ENCODE data around the gene CACNB4.
"Not testable (repeated sequence)": the region's sequence is repeated elsewhere in the genome, so short reads cannot be mapped to it uniquely, and the experiment has no call there.

Gene CACNB4

DNA sequence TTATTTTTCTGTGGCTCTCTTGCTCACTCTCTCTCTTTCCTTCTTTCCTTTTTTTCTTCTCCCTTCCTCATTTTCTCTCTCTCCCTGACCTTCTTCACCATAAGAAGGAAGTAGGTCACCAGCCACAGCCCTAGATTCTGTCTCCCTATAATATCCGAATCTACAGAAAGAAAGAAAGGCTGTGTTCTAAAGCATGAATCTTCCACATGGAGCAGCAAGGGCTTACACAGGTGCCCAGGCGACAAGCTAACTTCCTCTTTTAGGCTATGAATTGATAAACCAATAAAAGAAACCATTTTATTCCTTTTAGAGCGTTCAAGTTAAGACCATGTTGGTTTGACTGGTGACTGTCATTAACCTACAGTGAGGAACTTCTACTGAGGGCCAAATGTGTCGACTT, 49.3 kb downstream of the CACNB4 start:
- DNase-seq: no peak

DNA sequence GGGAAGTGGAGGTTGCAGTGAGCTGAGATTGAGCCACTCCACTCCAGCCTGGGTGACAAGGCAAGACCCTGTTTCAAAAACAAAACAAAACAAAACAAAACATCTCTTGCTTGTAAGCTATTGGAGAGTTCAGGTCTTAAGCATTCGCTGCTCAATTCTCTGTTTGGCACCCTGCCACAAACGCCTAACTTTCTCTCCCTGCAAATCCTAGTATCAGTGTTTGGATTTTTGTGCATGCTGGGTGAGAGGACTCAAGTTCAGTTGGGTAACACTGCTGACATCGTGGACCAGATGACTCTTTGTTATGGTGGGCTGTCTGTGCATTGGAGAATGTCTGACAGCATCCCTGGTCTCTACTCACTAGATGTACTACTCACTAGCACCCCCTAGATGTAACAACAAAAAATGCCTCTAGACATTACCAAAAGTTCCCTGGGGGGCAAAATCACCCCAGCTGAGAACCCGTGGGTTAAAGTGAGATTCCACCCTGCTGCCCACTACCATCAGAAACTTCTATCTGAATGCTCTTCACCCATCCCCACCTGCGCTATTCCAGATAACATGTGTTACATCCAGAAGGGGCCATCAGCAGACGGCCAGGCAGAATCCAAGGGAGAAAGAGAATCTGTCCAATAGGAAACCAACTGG, 50.9 kb downstream of the CACNB4 start:
- DNase-seq: no peak

DNA sequence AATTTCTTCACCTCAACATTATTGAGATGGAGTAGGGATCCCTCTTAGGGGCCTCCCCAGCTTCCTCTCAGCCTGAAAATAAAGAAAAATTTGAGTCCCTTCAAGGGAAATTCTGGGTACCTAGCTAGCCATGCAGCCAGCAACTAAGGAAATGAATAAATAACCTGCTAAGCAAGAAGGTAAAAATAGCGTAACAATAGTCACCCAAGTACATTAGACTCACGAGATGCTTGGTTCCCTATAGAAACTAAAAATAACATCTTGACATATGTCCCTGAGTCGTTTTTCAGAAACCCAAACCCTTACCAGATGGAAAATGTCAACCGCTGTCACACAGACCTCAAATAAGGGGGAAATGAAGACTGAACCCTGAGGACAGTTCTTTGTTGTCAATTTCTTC, 51.9 kb downstream of the CACNB4 start:
- no peak for DNase-seq

DNA sequence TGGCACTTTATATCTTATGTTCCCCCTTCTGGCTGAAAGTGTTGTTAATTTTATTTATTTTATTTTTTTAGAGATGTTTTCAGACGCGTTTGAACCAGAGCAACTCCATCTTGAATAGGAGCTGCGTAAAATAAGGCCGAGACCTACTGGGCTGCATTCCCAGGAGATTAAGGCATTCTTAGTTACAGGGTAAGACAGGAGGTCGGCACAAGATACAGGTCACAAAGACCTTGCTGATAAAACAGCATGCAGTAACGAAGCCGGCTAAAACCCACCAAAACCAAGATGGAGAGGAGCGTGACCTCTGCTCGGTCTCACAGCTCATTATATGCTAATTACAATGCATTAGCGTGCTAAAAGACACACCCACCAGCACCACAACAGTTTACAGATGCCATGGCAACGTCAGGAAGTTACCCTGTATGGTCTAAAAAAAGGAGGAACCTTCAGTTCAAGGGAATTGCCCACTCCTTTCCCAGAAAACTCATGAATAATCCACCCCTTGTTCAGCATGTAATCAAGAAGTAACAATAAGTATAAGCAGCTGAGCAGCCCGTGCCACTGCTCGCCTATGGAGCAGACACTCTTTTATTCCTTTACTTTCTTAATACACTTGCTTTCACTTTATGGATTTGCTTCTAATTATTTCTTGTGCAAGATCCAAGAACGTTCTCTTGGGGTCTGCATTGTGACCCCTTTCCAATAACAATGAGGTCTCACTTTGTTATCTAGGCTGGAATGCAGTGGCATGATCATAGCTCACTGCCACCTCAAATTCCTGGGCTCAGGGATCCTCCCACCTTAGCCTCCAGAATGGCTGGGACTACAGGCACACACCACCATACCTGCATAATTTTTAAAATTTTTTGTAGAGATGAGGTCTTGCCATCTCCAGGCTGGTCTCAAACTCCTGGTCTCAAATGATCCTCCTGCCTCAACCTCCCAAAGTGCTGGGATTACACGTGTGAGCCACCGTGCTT, 55.9 kb downstream of the CACNB4 start:
- no peak for DNase-seq

DNA sequence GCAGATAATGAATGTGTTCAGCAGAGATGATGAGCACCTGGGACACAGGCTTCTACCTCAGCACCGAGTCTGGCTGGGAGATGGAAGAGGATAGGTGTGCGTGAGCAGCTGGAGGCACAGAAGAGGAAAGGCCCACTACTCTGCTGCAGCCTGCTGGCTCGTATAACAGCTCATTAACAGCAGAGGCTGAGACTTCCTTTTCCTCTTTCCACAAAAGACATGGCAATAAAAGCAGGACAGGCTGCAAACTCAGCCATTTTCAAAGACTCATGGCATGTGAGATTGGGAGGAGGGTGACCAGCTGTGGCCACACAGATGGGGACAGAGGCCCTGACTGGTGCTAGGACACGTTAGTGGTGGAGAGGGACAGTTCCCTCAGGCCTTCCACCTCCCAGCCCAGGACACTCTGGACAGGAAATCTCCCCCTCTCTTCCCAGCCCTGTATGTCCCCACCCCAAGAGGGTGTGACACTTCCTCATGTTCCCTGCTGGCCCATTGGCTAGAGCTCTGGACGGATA, 60.3 kb downstream of the CACNB4 start:
- DNase-seq: no peak

DNA sequence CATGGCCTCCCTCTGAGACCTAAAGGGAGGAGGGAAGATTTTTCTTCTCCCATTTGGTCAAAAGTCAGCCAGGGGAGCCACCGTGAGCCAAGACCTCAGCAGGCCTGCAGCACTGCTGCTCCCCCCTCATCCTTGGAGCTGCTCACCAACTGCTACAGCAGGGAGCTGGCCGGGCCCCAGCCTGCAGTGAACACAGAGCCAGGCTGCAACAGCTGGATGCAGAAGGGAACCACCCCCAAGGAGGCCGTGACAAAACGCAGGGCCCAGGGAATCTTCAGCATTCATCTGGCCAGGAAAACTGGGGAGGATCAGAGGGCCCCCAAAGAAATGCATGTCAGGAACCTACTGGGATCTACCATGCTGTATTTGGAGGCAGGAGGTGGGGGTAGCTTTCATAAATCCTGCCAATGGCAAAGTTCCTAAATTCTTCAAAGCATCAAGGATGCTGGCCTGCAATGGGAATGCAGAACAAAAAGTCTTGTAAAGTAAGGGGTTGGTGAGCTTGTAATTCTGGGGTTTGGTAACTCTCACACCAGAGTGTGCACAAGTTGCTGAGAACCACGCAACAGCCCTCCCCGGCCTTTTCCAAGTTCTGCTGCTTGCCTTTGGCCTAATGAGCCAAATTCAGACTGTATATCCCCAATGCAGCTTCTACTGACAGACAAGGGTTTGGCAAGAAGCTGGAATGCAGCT, 61.0 kb downstream of the CACNB4 start:
- DNase-seq: no peak

DNA sequence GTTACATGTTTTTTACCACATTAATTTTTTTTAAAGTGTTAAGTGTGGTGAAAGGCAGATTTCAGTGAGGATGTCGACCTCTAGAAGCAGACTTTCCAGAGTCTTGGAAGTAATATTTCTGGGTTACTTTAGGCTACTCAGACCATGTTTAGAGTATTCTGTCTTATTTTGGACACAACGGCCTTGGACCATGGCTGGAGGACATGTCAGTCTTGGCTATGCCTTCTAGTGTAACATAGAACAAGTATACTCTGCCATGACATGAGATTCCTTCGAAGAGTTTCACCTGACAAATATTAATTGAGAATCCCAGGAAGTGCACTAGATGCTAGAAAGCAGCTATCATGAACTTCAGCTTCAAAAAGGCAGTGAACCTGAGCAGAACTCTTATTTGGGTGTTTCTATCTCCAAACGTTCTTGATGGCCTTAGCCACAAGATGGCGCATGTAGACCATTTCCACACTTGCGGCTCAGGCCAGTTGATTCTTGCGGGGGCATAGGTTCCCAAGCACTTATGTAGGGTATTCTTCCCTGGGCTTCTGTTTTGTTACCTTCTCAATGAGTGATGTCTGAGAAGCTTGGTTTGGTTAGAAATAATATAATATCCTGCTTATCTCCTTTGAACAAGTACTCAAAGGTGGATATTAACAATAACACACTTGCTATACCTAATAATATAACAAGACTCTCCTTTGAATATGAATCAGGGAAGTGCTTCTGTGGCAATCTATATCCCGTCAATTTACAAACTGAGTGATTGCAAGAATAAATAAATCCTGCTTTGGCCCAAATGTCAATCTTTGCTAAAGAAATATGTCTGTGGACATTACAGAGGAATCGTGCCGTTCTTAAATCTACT, 62.0 kb downstream of the CACNB4 start:
- peak; percentile 64 for DNase-seq

DNA sequence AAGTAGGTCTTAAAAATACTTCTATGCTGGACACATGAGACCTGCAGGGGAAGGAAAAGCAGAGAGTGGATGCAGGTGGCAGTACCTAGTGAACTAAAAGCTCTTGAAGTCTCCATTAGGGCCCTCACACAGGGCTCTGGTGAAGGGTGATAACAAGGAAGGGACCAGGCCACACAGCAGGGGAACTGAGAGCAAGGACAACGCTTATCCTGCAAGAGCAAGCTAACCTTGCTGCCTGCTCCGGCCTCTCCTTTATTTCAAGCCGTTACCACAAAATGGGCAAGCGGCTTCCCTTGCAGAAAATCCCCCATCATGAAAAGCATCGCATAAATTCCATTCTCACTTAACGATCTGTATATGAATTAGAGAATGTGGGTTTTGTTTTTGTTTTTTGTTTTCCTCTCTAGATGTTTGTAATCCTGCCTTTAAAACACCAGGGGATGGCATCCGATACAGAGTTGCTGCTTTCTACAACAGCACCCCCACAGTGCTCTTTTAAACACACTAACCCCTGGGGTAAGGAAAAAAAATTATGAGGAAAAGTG, 64.5 kb downstream of the CACNB4 start:
- DNase-seq: no peak

DNA sequence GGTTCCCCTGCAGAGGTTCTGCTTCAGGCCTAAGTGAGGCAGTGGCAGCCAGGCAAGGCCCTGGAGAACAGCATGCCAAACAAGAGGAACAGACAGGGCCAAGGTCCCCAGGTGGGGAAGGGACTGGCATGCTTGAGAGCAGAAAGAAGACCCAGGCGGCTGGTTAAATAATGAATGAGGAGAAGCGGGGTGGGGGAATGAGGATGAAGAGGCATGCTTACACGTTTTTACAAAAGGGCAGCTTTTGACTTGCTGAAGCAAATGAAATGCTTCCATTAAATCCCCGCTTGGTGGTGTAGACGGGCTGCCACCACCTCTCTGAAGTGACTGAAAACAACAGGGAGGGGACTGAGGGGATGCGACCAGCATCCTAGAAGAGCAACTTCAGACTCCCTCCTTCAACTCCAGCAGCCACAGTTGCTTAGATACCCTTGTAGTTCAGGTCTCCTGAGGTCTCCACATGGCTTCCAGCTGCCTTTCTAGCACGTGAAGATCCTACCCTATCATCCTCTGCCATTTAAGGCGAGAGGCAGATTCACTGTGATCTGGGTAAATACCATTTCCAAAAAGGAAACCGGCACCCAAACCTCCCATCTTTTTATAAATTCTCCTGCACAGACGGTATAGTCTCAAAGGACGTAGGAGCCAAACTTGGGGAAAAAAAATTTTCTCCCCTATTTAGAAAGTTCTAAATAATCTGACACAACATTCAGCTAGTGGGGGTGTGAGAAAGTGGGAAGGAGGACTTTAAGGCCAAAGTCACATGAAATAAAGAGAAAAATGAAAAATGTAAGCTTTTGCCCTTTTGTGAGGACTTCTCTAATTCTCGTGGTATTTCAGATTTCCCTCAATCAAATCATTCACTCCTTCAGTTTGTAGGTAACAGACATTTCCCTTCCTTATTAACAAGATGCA, 65.6 kb downstream of the CACNB4 start:
- no peak for DNase-seq

DNA sequence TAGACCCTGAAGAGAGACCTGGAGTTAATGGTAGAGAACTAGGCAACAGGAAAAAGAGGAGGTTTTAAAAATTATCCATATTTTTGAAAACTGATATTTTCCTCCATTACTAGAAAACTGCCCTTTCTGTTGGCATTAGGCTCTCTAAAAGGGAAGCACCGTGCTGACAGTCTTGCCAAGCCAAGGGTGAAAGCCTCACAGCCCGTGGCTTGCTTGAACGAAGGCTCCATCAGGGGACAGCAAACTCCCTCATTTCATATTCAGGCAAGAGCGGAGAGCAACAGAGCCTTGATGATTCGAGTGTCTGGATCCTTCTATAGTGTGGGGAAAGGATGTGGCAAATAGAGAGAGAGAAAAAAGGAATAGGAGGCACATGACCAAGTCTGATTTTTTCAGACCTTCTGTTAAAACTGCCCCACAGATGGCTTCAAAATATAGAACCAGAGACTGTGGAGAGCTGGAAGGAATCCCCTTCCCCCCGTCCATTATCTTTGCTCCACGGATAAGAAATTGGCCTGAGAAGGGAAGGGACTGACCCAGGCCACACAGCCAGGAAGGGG, 67.0 kb downstream of the CACNB4 start:
- no peak for DNase-seq

DNA sequence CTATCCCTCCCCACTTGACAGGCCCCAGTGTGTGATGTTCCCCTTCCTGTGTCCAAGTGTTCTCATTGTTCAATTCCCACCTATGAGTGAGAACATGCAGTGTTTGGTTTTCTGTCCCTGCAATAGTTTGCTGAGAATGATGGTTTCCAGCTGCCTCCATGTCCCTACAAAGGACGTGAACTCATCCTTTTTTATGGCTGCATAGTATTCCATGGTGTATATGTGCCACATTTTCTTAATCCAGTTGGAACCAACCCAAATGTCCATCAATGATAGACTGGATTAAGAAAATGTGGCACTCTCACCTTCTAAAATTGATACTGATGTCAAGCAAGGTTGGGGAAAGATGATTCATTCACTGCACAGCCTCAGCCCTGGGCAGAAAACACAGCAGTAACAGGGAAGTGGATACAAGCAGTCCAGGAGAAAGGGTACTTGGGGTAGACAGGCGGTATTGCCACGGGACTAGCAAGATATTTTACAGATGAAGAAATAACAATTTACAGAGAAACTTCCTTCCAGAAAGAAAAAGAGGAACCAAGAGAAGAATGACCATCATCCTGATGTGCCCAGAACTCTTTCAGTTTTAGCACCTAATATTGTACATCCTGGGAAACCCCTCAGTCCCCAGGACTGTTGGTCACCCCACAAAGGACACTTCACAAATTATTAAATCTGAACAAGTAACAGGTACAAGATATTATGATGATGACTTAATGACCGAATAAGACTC, 68.1 kb downstream of the CACNB4 start:
- not testable (repeated sequence) for DNase-seq

DNA sequence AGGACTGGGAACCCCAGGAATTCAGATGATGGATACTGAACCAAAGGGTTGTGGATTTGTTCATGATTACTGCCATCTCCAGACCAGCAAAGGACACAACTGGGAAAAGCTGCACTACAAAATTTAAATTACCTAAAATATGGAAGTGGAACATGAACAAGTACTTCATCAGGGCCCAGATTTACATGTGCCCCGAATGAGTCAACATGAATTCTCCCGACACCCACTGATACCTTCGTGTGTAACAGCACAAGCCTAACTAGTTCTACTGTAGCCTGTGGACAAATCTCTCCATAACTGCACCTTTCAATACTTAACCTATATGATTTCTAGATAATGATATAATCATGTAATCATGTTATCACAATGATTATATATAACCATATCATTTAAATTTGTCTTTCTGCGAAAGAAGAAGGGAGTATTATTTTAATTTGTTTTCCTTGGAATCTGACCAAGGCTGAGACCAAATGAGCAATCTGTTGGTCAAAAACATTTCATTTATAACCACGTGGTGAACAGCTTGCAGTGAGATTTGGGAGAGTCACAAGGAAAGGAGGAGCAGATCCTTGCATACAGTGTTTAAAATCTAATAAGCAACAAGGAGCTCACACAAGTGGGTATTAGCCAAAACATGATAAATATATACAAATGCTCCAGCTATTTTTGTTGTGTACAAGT, 70.5 kb downstream of the CACNB4 start:
- DNase-seq: no peak

DNA sequence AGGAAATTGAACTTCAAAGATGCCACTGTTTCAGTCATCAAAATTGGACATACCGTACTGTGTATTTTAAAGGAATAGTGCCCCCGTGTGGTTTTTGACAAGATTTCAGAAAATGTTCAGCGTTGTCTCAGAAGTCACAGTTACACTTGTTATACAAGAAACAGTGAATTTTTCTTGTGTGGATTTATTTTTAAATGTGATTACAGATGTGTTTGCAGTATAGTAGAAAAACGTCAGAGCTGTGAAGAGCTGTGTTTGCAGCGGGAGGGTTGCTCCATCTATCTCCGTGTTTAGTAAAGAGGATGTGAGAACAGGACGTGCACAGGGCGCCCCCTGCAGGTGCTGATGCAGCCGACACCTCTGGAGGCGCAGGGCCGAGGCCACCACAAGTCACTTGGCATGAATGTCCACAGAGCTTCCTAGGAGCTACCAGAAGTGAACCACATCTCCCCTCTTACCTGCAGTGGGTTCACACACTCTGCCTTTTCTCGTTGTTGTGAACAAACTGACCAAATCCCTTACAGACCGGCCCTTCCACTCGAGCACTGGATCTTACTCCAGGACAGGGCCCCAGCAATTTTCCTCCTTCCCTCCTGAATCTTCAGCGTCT, 73.1 kb downstream of the CACNB4 start:
- DNase-seq: peak; percentile 80

DNA sequence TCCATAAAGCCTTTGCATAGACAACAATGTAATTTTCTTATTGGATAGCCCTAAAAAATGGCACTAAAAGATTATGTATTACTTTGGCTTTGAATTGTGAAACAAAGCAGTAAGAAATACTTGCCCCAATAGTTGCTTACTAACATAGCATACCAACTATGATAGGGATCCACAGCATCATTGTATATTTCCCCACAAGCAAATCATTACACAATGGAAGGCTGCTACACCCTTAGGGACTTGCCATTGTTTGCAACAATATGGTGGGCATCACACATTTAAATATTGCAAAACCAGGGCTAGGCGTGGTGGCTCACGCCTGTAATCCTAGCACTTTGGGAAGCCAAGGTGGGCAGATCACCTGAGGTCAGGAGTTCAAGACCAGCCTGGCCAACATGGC, 74.4 kb downstream of the CACNB4 start:
- no peak for DNase-seq

DNA sequence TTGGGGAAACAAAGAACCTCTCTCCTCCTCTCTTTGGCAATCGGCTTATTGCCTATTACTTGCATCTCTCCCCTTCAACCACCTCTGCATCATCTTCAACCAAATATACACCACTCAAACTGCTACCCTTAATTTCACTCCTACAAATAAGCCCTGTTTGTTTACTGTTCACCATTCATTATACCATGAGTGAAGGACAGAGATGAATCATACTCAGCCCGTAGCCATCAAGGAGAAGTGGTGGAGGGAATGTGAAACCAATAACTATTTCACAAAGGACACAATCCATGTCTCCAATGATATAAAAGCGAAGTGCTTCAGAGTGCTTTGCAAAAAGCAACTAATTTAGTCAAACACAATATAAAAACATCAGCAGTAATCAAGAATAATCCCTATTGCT, 76.8 kb downstream of the CACNB4 start:
- DNase-seq: no peak

DNA sequence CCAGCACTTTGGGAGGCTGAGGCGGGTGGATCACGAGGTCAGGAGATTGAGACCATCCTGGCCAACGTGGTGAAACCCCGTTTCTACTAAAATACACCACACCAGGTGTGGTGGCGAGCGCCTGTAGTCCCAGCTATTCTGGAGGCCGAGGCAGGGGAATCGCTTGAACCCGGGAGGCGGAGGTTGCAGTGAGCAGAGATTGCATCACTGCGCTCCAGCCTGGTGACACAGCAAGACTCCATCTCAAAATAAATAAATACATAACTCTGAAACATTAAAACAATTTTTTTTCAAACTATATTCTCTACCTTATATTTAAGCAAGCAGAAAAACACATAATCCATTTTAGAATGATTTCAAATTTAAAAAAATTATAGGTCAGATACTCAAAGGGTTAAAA, 77.8 kb downstream of the CACNB4 start:
- not testable (repeated sequence) for DNase-seq

DNA sequence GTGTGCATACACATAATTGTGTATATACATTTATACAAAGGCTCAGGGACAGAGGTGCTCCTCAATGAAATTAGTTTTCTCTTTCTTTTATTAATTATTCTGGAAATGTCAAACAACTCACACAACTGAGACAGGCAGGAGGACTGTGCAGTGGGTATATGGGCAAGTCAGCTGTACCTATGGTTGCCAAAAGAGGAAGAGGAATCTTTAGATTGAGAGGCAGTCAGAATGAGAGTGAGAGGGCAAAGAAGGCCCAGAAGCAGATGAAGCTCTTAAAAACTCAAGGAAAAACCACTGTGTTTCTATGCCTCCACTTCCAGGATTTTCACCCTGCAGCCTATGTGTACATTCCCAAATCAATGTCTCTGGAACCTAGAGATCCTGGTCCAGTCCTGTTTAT, 79.1 kb downstream of the CACNB4 start:
- no peak for DNase-seq

DNA sequence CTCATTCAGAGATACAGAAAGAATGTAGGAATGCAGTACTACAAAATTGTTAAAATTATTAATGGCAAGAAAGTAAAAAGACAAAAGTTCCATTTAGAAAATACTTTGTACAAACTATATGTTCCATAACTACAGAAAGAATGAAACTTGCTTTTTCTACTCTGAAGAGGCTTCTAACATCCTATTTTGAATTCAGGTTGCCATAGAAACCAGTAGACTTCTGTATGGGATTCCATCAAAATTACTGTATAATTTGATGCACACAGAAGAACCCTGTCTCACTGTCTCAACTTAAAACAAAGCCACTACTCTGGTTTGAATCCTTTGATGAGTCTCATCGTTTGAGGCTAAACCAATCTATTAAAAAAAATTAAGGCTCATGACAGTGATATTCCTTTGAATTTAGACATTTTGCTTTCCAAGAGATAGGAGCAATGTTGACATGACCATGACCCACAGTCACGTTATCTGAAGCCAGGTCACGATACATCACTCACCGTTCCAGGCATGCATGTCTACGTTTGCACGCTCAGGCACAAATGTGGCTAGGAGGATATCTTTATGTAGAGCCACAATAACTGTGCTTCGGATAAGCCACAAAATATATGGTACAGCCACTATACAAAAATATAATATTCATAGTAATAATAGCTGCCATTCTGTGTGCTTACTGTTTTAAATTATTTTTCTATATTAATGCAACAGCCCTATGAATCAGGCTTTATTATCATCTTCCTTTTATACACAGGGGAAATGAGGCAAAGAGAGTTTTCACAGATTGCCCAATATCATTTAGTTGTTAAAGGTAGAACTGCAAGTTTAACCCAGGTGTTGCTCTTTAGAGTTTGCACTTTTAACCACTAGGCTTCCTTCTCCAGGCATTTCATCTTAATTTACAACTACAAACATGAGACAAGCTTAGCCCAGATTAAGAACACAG, 82.4 kb downstream of the CACNB4 start:
- no peak for DNase-seq
